NT2/D1 (cell line): Measurements from ENCODE around the gene EXD2.

Source experiments
- DNase-seq: peaks from one replicate; pipeline ENCODE4 v3.0.0-alpha.2; 2011; ENCODE audit warnings: low read depth, low spot score
- H3K27me3 ChIP-seq: 2 replicates; pipeline ENCODE4 v1.6.0; 2011; ENCODE audit warnings: mild to moderate bottlenecking; ENCODE audit not compliant: insufficient read length, insufficient read depth
- H3K36me3 ChIP-seq: 2 replicates; pipeline ENCODE4 v1.6.1; 2011; ENCODE audit warnings: mild to moderate bottlenecking, low read length, mixed read lengths; ENCODE audit not compliant: insufficient read depth, insufficient read length
- H3K4me1 ChIP-seq: 2 replicates; pipeline ENCODE4 v1.5.1; 2011; ENCODE audit not compliant: insufficient read depth, insufficient read length
- H3K4me3 ChIP-seq: 2 replicates; pipeline ENCODE4 v1.5.1; 2011; ENCODE audit warnings: low read depth; ENCODE audit not compliant: insufficient read length
- H3K9ac ChIP-seq: 2 replicates; pipeline ENCODE4 v1.6.0; 2011; ENCODE audit warnings: low read depth; ENCODE audit not compliant: insufficient read length
- H3K9me3 ChIP-seq: 2 replicates; pipeline ENCODE4 v1.5.1; 2011; ENCODE audit warnings: mild to moderate bottlenecking, low read length; ENCODE audit not compliant: insufficient read depth
- SUZ12 ChIP-seq: IDR thresholded peaks from 2 replicates; pipeline ENCODE4 v1.6.1; 2011; ENCODE audit not compliant: insufficient read length, insufficient read depth; ENCODE audit errors: extremely low read depth
- YY1 ChIP-seq: IDR thresholded peaks from 2 replicates; pipeline ENCODE4 v1.6.1; 2011; ENCODE audit not compliant: insufficient read length, insufficient read depth
- ZNF274 ChIP-seq: IDR thresholded peaks from 2 replicates; pipeline ENCODE4 v1.6.1; 2011; ENCODE audit warnings: mild to moderate bottlenecking, low read depth, low read length

Gene EXD2

GRCh38 chr14:69282448-69282847, 91.2 kb downstream of the EXD2 start:
- H3K4me3 ChIP-seq = no peak overlapping the region
- no peak overlapping the region for H3K9ac ChIP-seq
- TF ChIP-seq SUZ12 (no peak), ZNF274 (no peak), YY1 (no peak)
- H3K9me3 ChIP-seq = no peaks in the 10 kb centered on the region
- DNase-seq = no peak
- H3K36me3 ChIP-seq = no peaks in the 10 kb centered on the region
- H3K4me1 ChIP-seq = no peaks in the 10 kb centered on the region
- no peaks in the 10 kb centered on the region for H3K27me3 ChIP-seq

- Histone ChIP-seq H3K9ac (no peak overlapping the region), H3K27me3 (no peaks in the 10 kb centered on the region), H3K4me1 (no peaks in the 10 kb centered on the region), H3K4me3 (no peak overlapping the region), H3K9me3 (no peaks in the 10 kb centered on the region), H3K36me3 (no peaks in the 10 kb centered on the region)
- TF ChIP-seq YY1 (no peak), ZNF274 (no peak), SUZ12 (no peak)
- DNase-seq = no peak
Measured at GRCh38 chr14:69284170-69284569, 92.9 kb downstream of the EXD2 start.

DNA sequence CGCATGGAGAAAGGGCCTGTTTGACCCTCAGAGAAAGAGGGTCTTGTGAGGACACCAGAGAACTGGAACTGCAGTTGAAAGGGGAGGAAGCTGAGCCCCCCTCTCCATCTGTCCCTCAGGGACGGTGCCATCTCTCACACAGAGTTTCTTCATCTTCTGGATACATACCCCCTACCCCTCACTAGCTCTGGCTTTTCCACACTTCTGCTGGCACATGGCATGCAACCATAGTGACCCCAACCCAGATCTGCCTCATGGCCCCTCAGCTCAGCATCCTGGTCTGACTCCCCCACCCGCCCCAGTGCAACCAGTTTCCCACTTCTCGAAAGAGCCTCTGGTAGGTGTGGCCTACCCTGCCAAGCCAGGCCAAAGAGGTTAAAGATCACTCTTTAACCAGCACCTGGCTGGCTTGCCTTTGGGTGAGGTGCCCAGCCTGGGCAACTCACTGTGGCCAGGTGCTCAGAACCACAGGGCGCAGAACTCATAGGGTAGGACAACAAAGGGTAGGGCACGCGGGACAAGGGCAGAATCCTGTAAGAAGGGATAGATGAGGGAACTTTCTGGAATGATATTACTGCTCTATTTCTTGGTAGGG, 94.5 kb downstream of the EXD2 start:
- no peak overlapping the region for H3K9ac ChIP-seq

DNA sequence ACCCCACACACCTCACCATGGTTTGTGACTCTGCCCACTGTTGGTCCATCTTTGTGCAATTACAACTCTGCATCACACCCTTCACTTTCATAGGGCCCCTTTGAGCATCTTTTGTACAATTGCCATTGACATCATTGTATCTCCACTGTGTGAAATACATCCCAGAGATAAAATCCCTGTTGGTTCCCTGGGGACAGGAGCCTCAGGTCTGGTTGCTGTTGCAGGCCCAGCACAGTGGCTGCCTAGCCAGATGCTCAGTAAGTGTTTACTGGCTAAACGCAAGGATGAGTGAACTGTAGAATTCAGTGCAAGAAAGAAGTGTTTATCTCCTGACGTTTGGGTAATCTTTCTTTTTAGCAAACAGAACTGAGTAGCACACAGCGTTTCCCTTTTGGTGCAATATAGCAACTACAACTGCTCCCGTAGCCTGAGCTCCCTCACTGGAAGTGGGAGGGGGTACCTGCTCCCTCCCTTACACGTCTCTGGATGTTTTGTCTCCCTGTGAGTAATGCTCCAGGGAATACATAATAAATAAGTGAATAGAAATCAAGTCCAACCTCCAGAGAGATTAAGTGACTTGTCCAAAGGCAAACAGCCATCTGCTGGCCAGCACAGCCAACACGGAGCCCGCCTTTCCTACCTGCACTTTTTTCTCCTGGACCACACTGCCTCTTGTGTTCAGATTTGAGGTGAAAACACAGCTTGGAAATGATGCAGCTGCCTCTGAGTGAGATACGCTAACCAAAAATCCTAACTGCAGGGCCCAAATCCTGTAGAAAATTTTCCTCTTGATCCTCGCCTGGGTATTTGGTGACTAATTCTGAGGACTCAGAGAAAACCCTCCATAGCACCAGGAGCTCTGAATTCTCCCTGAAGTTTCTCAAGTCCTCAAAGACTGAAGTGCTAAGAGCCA, 96.1 kb downstream of the EXD2 start:
- Histone ChIP-seq H3K9me3 (no peaks in the 10 kb centered on the region), H3K36me3 (no peaks in the 10 kb centered on the region), H3K4me1 (no peaks in the 10 kb centered on the region), H3K9ac (no peak overlapping the region), H3K27me3 (no peaks in the 10 kb centered on the region), H3K4me3 (no peak overlapping the region)
- no peak for DNase-seq
- TF ChIP-seq YY1 = no peak
- no peak for TF ChIP-seq SUZ12
- TF ChIP-seq ZNF274 = no peak

More for the DNA sequence above, 94.5 kb downstream of the EXD2 start:
- no peak for DNase-seq
- Histone ChIP-seq H3K9me3 (no peaks in the 10 kb centered on the region), H3K27me3 (no peaks in the 10 kb centered on the region), H3K4me3 (no peak overlapping the region), H3K36me3 (no peaks in the 10 kb centered on the region), H3K4me1 (no peaks in the 10 kb centered on the region)
- no peak for TF ChIP-seq ZNF274
- TF ChIP-seq YY1 = no peak
- no peak for TF ChIP-seq SUZ12

DNA sequence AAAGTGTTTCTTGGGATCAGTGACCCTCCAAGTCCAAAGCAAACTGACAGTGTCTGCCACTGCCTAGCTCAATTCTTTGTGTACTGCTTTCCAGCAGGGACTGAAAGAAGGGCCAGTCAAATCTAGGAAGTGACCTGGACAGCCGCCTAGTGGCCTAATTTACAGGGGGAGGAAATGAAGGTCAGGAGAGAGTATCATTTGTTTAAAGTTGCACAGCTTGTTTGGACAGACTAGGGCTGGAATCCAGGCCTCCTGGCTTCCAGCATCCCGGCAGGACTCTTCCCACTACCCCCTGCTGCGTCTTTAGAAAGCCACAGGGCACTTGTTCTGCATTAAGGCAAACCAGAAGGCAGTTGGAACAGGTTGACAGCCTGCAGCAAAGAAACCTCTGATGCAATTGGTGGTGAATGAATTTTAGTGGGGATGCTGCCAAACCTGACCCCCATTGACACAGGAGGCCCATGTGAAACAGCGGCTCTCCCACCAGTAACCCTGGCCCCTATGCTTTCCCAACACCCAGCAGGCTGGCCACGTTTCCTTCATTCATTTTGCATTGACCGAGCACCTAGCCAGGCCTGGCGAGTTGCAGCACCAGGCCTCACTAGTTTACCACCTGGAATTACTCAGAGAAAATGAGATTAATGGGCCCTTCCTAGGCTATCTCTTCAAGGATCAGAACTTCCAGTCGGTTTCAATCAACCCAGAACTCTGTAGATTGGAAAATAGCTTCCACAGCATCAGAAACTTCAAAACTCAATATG, 96.9 kb downstream of the EXD2 start:
- Histone ChIP-seq H3K9ac (no peak overlapping the region), H3K4me1 (no peaks in the 10 kb centered on the region), H3K9me3 (no peaks in the 10 kb centered on the region), H3K4me3 (no peak overlapping the region), H3K27me3 (no peaks in the 10 kb centered on the region), H3K36me3 (no peaks in the 10 kb centered on the region)
- TF ChIP-seq ZNF274 = no peak
- no peak for TF ChIP-seq SUZ12
- TF ChIP-seq YY1 = no peak
- DNase-seq = no peak

DNA sequence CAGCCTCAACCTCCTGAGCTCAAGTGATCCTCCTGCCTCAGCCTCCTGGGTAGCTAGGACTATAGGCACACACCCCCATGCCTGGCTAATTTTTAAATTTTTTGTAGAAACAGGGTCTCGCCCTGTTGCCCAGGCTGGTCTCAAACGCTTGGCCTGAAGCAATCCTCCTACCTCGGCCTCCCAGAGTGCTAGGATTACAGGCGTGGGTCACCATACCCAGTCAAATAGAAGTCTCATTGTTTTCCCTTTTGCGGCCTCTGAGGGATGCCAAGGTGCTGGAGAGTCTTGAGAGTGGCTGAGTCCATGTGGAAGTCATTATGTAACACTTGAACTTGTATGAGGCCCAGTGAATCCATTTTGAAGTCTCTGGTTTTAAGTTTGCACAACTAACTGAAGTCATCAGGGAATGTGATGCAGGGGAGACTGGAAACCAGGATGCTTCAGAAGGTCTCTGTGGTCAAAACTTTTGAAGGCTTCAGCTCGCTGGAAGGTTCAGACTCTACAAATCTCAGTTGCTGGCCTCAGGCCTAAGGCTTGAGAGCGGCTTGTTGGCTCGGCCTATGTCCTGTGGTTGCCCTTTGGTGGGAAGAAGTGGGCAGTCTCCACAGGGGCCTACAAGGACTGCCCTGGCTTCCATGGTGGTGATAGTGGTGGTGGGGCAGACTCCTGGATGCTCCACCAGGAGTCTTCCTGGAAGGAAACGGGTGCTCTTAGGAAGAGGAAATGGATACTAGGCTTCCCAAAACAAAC, 97.8 kb downstream of the EXD2 start:
- Histone ChIP-seq H3K4me1 (no peaks in the 10 kb centered on the region), H3K4me3 (no peak overlapping the region), H3K27me3 (no peaks in the 10 kb centered on the region), H3K36me3 (no peaks in the 10 kb centered on the region), H3K9ac (no peak overlapping the region), H3K9me3 (no peaks in the 10 kb centered on the region)
- TF ChIP-seq SUZ12 = no peak
- no peak for TF ChIP-seq ZNF274
- TF ChIP-seq YY1 = no peak
- no peak for DNase-seq
